Measurements from ENCODE around the gene SASH1.
A peak's percentile ranks its signal among the peaks of the same experiment; 100 is the strongest.

Gene SASH1

GRCh38 chr6:148530394-148530953 lies 187.8 kb downstream of the SASH1 start:
- no peak for TF ChIP-seq CTCF (IDR thresholded peaks at IDR 0.05; ENCODE audit: low read depth, low read length)
- peak overlapping the region in 1 of 2 donors; percentile 34 for H3K4me3 ChIP-seq (replicated peaks in 1 of 2; ENCODE audit: low read depth in 2 of 2, low read length in 2 of 2)
- DNase-seq (ENCODE audit: low read depth in 2 of 2): peak; percentile 81 to 96

DNA sequence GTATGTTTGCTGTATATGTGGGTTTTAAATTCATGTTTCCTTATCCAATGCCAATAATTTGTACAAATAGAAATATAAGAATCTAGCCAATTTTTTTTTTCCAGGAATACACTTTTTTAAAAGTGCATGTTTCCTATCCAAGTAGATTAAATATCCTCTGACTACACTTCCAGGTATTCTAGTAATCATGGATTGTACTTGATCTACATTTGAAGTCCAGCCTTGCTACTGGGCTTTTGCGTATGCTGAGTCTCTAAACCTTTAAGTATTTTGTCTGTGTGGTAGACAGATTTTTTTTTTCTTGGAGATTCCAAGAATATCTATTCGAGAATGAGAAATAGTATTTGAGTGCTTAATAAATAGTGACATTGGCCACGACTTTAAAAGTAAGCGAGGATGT lies 188.3 kb downstream of the SASH1 start:
- no peak for TF ChIP-seq CTCF (IDR thresholded peaks at IDR 0.05; ENCODE audit: low read depth, low read length)
- DNase-seq (ENCODE audit: low read depth in 2 of 2): peak; percentile 44 to 50
- peak overlapping the region in 1 of 2 donors; percentile 34 for H3K4me3 ChIP-seq (replicated peaks in 1 of 2; ENCODE audit: low read depth in 2 of 2, low read length in 2 of 2)

- DNase-seq (ENCODE audit: low read depth in 2 of 2): no peak
- H3K4me3 ChIP-seq (replicated peaks in 1 of 2; ENCODE audit: low read depth in 2 of 2, low read length in 2 of 2): no peak overlapping the region
- no peak for TF ChIP-seq CTCF (IDR thresholded peaks at IDR 0.05; ENCODE audit: low read depth, low read length)
Observed at GRCh38 chr6:148532698-148533097, 190.1 kb downstream of the SASH1 start.

GRCh38 chr6:148533309-148534107 lies 190.9 kb downstream of the SASH1 start:
- no peak for TF ChIP-seq CTCF (IDR thresholded peaks at IDR 0.05; ENCODE audit: low read depth, low read length)
- H3K4me3 ChIP-seq (replicated peaks in 1 of 2; ENCODE audit: low read depth in 2 of 2, low read length in 2 of 2): no peak overlapping the region
- DNase-seq (ENCODE audit: low read depth in 2 of 2): no peak

DNA sequence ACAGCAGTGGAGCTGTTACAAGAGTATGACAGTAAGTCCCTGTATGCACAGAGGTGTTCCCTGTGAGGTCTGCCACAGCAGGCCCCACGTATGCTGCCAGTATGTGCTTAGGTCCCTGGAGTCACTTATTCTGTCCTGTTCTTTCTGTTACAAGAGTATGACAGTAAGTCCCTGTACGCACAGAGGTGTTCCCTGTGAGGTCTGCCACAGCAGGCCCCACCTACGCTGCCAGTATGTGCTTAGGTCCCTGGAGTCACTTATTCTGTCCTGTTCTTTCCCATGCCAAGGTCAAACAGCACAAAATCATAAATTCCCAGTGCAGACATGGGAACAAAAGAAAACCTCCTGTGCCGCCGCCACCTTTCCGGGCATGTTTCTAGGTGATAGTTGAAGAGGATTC lies 192.2 kb downstream of the SASH1 start:
- DNase-seq (ENCODE audit: low read depth in 2 of 2): no peak
- no peak overlapping the region for H3K4me3 ChIP-seq (replicated peaks in 1 of 2; ENCODE audit: low read depth in 2 of 2, low read length in 2 of 2)
- TF ChIP-seq CTCF (IDR thresholded peaks at IDR 0.05; ENCODE audit: low read depth, low read length): no peak

DNA sequence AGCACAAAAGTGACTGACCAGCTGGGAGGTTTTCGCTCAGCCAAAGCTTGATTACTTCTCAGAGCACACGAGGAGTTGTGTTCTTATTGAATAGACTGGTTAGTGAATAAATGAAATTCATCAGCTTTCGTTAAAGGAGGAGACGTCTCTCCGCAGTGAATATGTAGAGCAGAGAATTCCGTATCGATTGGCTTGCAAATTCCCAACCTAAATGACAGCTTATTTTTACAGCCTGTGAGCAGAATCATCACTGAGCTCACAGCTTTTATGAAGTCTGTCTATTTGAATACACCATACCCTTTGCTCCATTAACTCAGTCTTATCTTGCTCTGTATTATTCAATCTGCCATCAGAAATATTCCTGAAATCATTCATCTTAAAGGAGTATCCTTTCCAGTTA lies 192.7 kb downstream of the SASH1 start:
- DNase-seq (ENCODE audit: low read depth in 2 of 2): no peak
- no peak overlapping the region for H3K4me3 ChIP-seq (replicated peaks in 1 of 2; ENCODE audit: low read depth in 2 of 2, low read length in 2 of 2)
- TF ChIP-seq CTCF (IDR thresholded peaks at IDR 0.05; ENCODE audit: low read depth, low read length): no peak
